Kidney capillary endothelial cell (primary cell): ENCODE results near the gene SOHLH1.
"Not testable (repeated sequence)": the region's sequence is repeated elsewhere in the genome, so short reads cannot be mapped to it uniquely, and the experiment has no call there.

Source experiments
- DNase-seq: peaks from one replicate; pipeline ENCODE4 v3.0.0-alpha.2; 2018; ENCODE audit warnings: low spot score

Gene SOHLH1

GRCh38 chr9:135678236-135679017, 20.9 kb downstream of the SOHLH1 start:
- DNase-seq = no peak

- no peak for DNase-seq
Measured at GRCh38 chr9:135677641-135678168, 21.6 kb downstream of the SOHLH1 start.

- DNase-seq = no peak
Measured at GRCh38 chr9:135676891-135677290, 22.4 kb downstream of the SOHLH1 start.

- DNase-seq = no peak
Measured at GRCh38 chr9:135674977-135675376, 24.3 kb downstream of the SOHLH1 start.

GRCh38 chr9:135673941-135674340, 25.3 kb downstream of the SOHLH1 start:
- DNase-seq = no peak

DNA sequence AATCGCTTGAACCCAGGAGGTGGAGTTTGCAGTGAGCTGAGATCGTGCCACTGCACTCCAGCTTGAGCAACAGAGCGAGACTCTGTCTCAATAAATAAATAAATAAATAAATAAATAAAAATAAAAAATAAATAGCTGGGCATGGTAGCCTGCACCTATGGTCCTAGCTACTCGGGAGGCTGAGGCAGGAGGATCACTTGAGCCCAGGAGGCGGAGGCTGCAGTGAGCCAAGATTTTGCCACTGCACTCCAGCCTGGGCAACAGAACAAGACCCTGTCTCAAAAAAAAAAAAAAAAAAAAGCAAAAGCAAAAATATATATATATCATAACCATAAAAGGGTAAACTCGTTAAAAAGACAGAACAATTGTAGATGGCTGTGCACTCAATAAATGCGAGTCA, 26.5 kb downstream of the SOHLH1 start:
- DNase-seq = not testable (repeated sequence)

GRCh38 chr9:135671591-135672041, 27.7 kb downstream of the SOHLH1 start:
- no peak for DNase-seq

DNA sequence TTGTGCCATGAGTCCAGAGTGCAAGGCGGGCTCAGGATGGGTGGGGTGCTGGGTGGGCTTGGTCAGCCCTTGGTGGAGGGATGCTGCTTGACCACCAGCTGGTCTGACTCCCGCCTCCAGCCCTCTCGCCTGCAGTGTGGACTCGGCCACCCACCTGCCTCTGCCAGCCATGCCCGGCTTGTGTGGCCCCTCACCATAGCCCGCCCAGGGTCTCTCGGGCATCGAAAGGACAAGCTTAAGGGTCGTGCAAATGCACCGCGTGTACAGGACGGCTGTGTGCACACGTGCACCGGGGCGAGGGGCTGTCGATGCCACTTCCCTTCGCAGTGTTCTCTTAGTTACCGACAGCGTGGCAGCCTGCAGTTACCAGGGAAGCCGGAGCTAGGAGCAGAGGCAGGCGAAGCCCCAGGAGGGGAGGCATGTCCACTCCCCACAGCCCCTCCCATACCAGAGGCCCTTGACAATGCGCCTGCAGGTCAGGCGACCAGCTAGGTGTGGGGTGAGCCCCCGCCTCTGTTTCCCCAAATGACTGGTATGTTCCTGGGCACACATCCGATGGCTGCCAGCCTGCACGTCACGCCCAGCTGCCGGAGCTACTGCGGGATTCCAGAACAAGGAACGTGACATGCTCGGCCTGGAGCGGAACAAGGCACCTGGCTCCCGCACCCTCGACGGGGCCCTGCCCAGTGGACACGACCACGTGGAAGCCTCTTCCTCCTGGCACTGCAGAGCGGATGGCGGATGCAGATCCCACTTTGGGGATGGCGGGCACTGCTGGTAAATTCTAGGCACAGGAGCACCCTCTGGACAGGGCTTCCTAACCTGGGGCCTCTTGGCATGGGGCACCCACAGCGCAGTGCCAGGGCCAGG, 28.3 kb downstream of the SOHLH1 start:
- no peak for DNase-seq

DNA sequence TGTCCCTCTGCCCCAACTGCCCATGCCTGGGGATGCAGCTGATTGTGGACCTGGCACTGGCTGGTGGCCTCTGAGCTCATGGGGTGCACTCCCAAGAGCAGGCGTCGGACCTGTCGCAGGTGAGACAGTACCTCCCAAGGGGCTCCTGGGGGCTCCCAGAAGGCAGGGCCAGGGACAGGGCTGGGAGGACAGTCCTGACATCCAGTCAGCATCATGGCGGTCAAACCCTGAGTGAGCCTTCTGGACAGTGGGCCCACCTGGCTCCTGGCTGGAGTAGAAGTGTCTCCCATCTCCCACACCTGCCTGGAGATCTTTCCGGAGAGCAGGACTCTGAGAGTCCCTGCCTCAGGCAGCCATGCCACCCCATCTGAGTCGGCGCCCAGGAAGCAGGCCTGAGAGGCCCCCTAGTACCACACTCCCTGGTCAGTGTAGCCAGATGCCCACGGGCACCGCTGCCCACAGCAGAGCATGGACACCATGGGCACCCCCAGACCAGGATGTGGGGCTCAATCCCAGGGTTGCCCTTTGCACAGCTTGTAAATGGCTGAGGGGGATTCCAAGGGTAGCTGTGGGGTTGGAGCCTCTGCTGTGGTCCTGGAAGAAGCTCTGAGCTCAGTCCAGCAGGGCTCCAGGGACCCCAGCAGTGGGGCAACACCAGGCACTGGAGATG, 29.5 kb downstream of the SOHLH1 start:
- DNase-seq = no peak

DNA sequence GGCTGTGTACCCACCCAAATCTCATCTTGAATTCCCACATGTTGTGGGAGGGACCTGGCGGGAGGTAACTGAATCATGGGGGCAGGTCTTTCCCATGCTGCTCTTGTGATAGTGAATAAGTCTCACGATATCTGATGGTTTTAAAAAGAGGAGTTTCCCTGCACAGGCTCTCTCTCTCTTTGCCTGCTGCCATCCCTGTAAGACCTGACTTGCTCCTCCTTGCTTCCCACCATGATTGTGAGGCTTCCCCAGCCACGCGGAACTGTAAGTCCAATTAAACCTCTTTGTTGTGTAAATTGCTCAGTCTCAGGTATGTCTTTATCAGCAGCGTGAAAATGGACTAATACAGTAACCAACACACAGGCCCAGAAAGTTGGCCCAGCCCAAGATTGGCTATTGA, 30.3 kb downstream of the SOHLH1 start:
- DNase-seq = not testable (repeated sequence)

DNA sequence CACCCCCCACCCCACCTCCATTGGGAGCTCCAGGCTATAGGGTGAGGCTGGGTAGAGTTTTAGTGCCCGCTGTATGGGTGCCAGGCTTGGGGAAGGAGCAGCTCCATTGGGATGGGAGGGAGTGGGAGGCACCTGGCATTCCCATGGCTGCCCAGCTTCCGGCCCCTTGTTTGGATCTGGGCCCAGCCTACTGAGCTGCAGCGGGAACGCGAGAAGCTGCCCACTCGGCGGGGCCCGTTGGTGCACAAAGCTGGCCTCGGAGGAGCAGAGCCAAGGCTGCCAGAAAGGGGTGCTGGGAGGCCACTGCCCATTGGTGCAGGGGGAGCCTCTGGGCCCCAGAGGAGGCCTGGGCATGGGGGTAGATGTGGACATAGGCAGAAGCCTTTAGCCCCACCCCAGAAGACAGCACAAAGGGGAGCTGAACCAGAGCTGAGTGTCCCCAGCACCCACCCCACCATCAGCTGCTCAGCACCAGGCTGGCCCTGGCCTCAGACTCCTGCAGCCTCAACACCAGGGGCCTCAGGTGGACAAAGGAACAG, 31.7 kb downstream of the SOHLH1 start:
- DNase-seq = no peak

DNA sequence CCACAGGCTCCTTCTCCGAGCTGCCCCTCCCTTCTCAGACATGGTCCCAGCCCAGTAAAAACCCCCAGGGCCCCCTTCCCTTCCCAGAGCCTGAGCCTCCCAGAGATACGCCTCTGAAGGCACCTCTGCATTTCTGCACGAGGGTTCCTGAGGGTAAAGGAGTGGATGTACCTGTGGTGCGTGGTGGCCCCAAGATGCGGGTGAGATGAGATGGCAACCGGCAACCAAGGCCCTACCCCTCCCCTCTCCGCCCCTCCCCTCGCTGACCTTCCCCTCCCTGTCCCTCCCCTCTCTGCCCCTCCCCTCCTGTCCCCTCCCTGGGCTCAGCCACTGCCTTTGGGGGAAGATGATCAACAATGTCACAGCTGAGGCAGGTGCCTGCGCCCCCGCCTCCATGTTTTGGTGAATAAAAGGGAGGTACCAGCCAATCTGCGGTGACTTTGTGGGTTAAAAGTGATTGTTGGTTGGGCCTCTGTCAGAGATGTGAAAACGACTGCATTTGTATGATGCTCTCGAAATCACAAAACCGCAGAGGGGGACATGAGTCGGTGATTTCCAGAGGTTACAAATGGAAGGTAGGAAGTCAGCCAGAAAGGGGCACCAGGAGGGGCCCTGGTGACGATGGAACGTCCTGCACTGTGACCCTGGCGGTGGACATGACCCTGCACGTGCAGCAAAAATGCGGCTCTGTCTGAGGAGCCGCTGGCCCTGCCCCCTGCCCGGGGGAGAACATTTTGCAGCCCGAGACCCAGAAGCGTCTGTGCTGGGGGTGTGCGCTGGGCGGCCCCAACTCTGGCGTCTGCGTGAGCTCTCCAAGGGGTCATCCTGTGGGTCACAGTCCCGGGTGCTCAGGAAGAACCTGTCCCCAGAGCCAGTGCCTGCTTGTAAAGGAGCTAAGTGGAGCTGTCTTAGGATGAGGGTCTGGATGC, 32.5 kb downstream of the SOHLH1 start:
- DNase-seq = no peak

DNA sequence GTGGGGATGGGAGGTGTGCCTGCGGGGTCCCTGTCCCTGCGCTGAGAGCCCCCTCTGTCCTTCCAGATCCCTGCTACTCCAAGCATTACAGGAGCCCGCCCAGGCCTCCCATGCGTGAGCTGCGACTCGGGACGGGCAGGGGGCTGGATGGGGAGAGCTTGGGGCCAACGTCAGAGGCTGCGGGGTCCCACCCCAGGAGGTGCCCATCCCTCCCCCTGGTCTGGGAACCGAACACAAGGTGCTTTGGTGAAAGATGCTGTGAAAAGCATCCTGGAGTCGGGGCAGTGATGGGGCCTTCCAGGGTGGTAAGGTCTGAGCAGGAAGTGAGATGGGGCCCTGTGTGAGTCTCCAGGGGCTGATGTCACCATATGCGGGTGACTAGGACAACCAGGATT, 33.5 kb downstream of the SOHLH1 start:
- DNase-seq = no peak

- DNase-seq = no peak
Measured at GRCh38 chr9:135664801-135665794, 34.2 kb downstream of the SOHLH1 start.

- no peak for DNase-seq
Measured at GRCh38 chr9:135664266-135664665, 35.0 kb downstream of the SOHLH1 start.

- DNase-seq = no peak
Measured at GRCh38 chr9:135663857-135664256, 35.4 kb downstream of the SOHLH1 start.

- DNase-seq = no peak
Measured at GRCh38 chr9:135663451-135663770, 35.9 kb downstream of the SOHLH1 start.

- DNase-seq = no peak
Measured at GRCh38 chr9:135662758-135663450, 36.4 kb downstream of the SOHLH1 start, which contains the start of gene LCN9. LCN9 (plus strand) TSS chr9:135663309; CDS start chr9:135663322, 13 bp downstream.
